ENCODE measurements around the gene ABLIM1. TPM values are rescaled to one million over a fixed set of nuclear protein-coding genes. Genes with fewer than 3 reads are reported as not detected.

The ABLIM1 gene
- total RNA-seq, 1 experiment from 2014 or later, result 274 TPM

GRCh38 chr10:114399576-114399975 is 258.5 kb downstream of the ABLIM1 start:
- no peak for TF ChIP-seq CTCF (IDR thresholded peaks at IDR 0.05)
- no peak for TF ChIP-seq REST (IDR thresholded peaks at IDR 0.05; ENCODE audit: insufficient read depth in 1 of 2, low read depth in 2 of 2, low read length in 1 of 2)
- ChIA-PET POLR2A (no interaction called here), CTCF (no interaction called here)
- no peak for DNase-seq (ENCODE audit: low read depth, low spot score)
- no peak overlapping the region for H3K4me3 ChIP-seq (ENCODE audit: low read depth in 2 of 2, low read length in 2 of 2)
- in situ Hi-C loops (cut with HindIII; ENCODE audit: low pct_unique_long_range_greater_than_20kb, low sequenced_read_pairs), result no loop called here
- no peaks in the 10 kb centered on the region for H3K36me3 ChIP-seq (ENCODE audit: control insufficient read depth, insufficient read depth, low read length)
- peaks cover 82% of the 10 kb centered on the region for H3K4me1 ChIP-seq (ENCODE audit: control insufficient read depth, insufficient read depth, low read length)
- BruUV-seq (replicated peaks), result no TSS peak
- intact Hi-C loops (cut with micrococcal nuclease; ENCODE audit: unreplicated experiment), result no loop called here
- no peaks in the 10 kb centered on the region for H3K27me3 ChIP-seq (ENCODE audit: control insufficient read depth, insufficient read depth, low read length)
- H3K9me3 ChIP-seq (ENCODE audit: control insufficient read depth, insufficient read depth, low read depth, low read length), result no peaks in the 10 kb centered on the region
- no peak for ATAC-seq
- H3K27ac ChIP-seq (ENCODE audit: low read length), result peak overlapping the region; percentile 95

GRCh38 chr10:114398587-114399331 is 259.3 kb downstream of the ABLIM1 start:
- no peak for TF ChIP-seq TCF7L2 (IDR thresholded peaks at IDR 0.05; ENCODE audit: low read depth, low read length)
- no peak for TF ChIP-seq REST (IDR thresholded peaks at IDR 0.05; ENCODE audit: insufficient read depth in 1 of 2, low read depth in 2 of 2, low read length in 1 of 2)
- no peak for TF ChIP-seq POLR2AphosphoS5 (IDR thresholded peaks at IDR 0.05; ENCODE audit: low read depth, low read length)
- Histone ChIP-seq H3K4me1 (ENCODE audit: control insufficient read depth, insufficient read depth, low read length) (peaks cover 90% of the 10 kb centered on the region), H3K4me3 (ENCODE audit: low read depth in 2 of 2, low read length in 2 of 2) (no peak overlapping the region), H3K27ac (ENCODE audit: low read length) (peak overlapping the region; percentile 95), H3K9me3 (ENCODE audit: control insufficient read depth, insufficient read depth, low read depth, low read length) (no peaks in the 10 kb centered on the region), H3K36me3 (ENCODE audit: control insufficient read depth, insufficient read depth, low read length) (no peaks in the 10 kb centered on the region), H3K27me3 (ENCODE audit: control insufficient read depth, insufficient read depth, low read length) (no peaks in the 10 kb centered on the region)
- ATAC-seq (no peak), DNase-seq (ENCODE audit: low read depth, low spot score) (no peak)
- in situ Hi-C loops (cut with HindIII; ENCODE audit: low pct_unique_long_range_greater_than_20kb, low sequenced_read_pairs) (no loop called here), intact Hi-C loops (cut with micrococcal nuclease; ENCODE audit: unreplicated experiment) (no loop called here)
- CTCF ChIA-PET, result interaction anchor here (1.1 kb wide), 1 partner anchor 95 kb away, joined by 3 read pairs; no protein-coding TSS in a partner anchor
- POLR2A ChIA-PET, result no interaction called here
- BruUV-seq (replicated peaks), result no TSS peak

Measured in Panc1 (cell line).